IMR-90 (cell line): ENCODE data around the gene ENPP6. TPM values are rescaled to one million over a fixed set of nuclear protein-coding genes. Genes with fewer than 3 reads are reported as not detected.

ENCODE experiments used
- ATAC-seq: fragments of 200-7000 bp; cut with Tn5 transposase; 2 replicates; pipeline ENCODE4 v1.9.1; 2020; ENCODE audit warnings: low read depth, mild to moderate bottlenecking, moderate library complexity
- BruUV-seq: library from RNA; stranded (reverse); fragments of 400-500 nt; replicated peaks from 2 replicates; lab custom pipeline; 2021; lab: Mats Ljungman, UMichigan
- CTCF ChIA-PET: fragments of 300-600 bp; formaldehyde crosslinking; extraction: SDS; loops from one replicate; lab custom pipeline; 2021; ENCODE audit warnings: antibody characterized with exemption; lab: Yijun Ruan, JAX
- POLR2A ChIA-PET: fragments of 300-600 bp; sonication (Branson Sonifier 250); formaldehyde crosslinking; loops from one replicate; lab custom pipeline; 2022; ENCODE audit warnings: antibody characterized with exemption; ENCODE audit not compliant: unreplicated experiment; lab: Charles Lee
- DNase-seq: peaks from one replicate; pipeline ENCODE4 v3.0.0; 2013
- H2AFZ ChIP-seq: replicated peaks from 2 replicates; pipeline ENCODE3; 2013; ENCODE audit warnings: low read length, mild to moderate bottlenecking; ENCODE audit not compliant: poor library complexity
- H2AK5ac ChIP-seq: 2 replicates; pipeline ENCODE4 v1.6.1; 2013; ENCODE audit warnings: low read depth, low read length, inconsistent platforms
- H2AK9ac ChIP-seq: replicated peaks from 2 replicates; pipeline ENCODE3; 2013; ENCODE audit warnings: mild to moderate bottlenecking, low read depth, low read length, moderate library complexity; ENCODE audit not compliant: poor library complexity
- H2BK120ac ChIP-seq: 2 replicates; pipeline ENCODE4 v1.6.1; 2013; ENCODE audit warnings: low read depth, low read length, inconsistent platforms
- H2BK15ac ChIP-seq: 3 replicates; pipeline ENCODE4 v1.6.1; 2013; ENCODE audit warnings: low read depth, low read length, inconsistent platforms
- H2BK20ac ChIP-seq: 2 replicates; pipeline ENCODE4 v1.6.1; 2013; ENCODE audit warnings: low read depth, mild to moderate bottlenecking, inconsistent platforms, low read length, moderate library complexity
- H2BK5ac ChIP-seq: 2 replicates; pipeline ENCODE4 v1.6.1; 2013; ENCODE audit warnings: mild to moderate bottlenecking, low read depth, low read length, inconsistent platforms; ENCODE audit not compliant: poor library complexity, severe bottlenecking
- H3K14ac ChIP-seq: replicated peaks from 2 replicates; pipeline ENCODE4 v1.6.1; 2013; ENCODE audit warnings: low read depth, low read length, inconsistent platforms
- H3K18ac ChIP-seq: 2 replicates; pipeline ENCODE4 v1.6.1; 2013; ENCODE audit warnings: low read depth, low read length, control low read depth
- H3K23ac ChIP-seq: 2 replicates; pipeline ENCODE4 v1.6.1; 2013; ENCODE audit warnings: low read depth, low read length, inconsistent platforms
- H3K27ac ChIP-seq: 2 replicates; pipeline ENCODE4 v1.5.1; 2013; ENCODE audit warnings: mild to moderate bottlenecking, control low read depth, low read length; ENCODE audit not compliant: insufficient read depth
- H3K27me3 ChIP-seq: 2 replicates; pipeline ENCODE4 v1.6.1; 2013; ENCODE audit warnings: low read length; ENCODE audit not compliant: control insufficient read depth, insufficient read depth
- H3K36me3 ChIP-seq: 2 replicates; pipeline ENCODE4 v1.6.1; 2013; ENCODE audit warnings: low read length, mixed read lengths; ENCODE audit not compliant: control insufficient read depth, insufficient read depth
- H3K4ac ChIP-seq: 2 replicates; pipeline ENCODE4 v1.6.1; 2013; ENCODE audit warnings: low read depth, low read length, inconsistent platforms
- H3K4me1 ChIP-seq: 2 replicates; pipeline ENCODE4 v1.6.1; 2013; ENCODE audit warnings: low read length, mixed read lengths; ENCODE audit not compliant: control insufficient read depth, insufficient read depth
- H3K4me2 ChIP-seq: 2 replicates; pipeline ENCODE4 v1.6.1; 2013; ENCODE audit warnings: low read depth, mild to moderate bottlenecking, control low read depth, low read length, moderate library complexity
- H3K4me3 ChIP-seq: 2 replicates; pipeline ENCODE4 v1.5.1; 2013; ENCODE audit warnings: low read depth, mild to moderate bottlenecking, control low read depth, low read length, moderate library complexity; ENCODE audit not compliant: insufficient read depth
- H3K56ac ChIP-seq: 2 replicates; pipeline ENCODE4 v1.6.1; 2013; ENCODE audit warnings: low read length, inconsistent platforms; ENCODE audit not compliant: insufficient read depth; ENCODE audit errors: extremely low read depth
- H3K79me1 ChIP-seq, 2 experiments: 2 replicates each; pipeline ENCODE4 v1.6.1; 2013; ENCODE audit warnings: low read length in 2 of 2, inconsistent platforms in 1 of 2, low read depth in 1 of 2
- H3K9ac ChIP-seq: 2 replicates; pipeline ENCODE4 v1.6.1; 2013; ENCODE audit warnings: low read depth, low read length, control low read depth
- H3K9me1 ChIP-seq: 2 replicates; pipeline ENCODE4 v1.6.1; 2013; ENCODE audit warnings: low read length, inconsistent platforms; ENCODE audit not compliant: insufficient read depth
- H3K9me3 ChIP-seq: 2 replicates; pipeline ENCODE4 v1.6.1; 2013; ENCODE audit warnings: low read length; ENCODE audit not compliant: control insufficient read depth, insufficient read depth
- H4K20me1 ChIP-seq: 2 replicates; pipeline ENCODE4 v1.6.1; 2013; ENCODE audit warnings: low read length, inconsistent platforms; ENCODE audit not compliant: insufficient read depth
- H4K5ac ChIP-seq: 2 replicates; pipeline ENCODE4 v1.6.1; 2013; ENCODE audit warnings: mild to moderate bottlenecking, low read depth, low read length, control low read depth
- H4K8ac ChIP-seq, 2 experiments: 2 replicates each; pipeline ENCODE4 v1.6.1; 2013; ENCODE audit warnings: low read depth in 2 of 2, low read length in 2 of 2, control low read depth in 1 of 2, inconsistent platforms in 1 of 2
- H4K91ac ChIP-seq: 2 replicates; pipeline ENCODE4 v1.6.1; 2013; ENCODE audit warnings: low read depth, low read length, inconsistent platforms; ENCODE audit not compliant: insufficient read depth
- BHLHE40 ChIP-seq: fragments of 150-350 bp; IDR thresholded peaks from 2 replicates; pipeline ENCODE4 v1.6.1; 2016; ENCODE audit warnings: mild to moderate bottlenecking, low read depth, low read length
- CEBPB ChIP-seq: IDR thresholded peaks from 2 replicates; pipeline ENCODE4 v1.6.1; 2012; ENCODE audit warnings: low read depth, low read length, improper control_type of control experiment
- CHD1 ChIP-seq: IDR thresholded peaks from 2 replicates; pipeline ENCODE4 v1.6.1; 2012; ENCODE audit warnings: low read depth, low read length, improper control_type of control experiment
- FOS ChIP-seq: fragments of 150-350 bp; IDR thresholded peaks from 2 replicates; pipeline ENCODE4 v1.6.1; 2016; ENCODE audit warnings: low read depth, low read length
- MAFK ChIP-seq: IDR thresholded peaks from 2 replicates; pipeline ENCODE4 v1.6.1; 2012; ENCODE audit warnings: low read depth, low read length, improper control_type of control experiment
- MAZ ChIP-seq: IDR thresholded peaks from 2 replicates; pipeline ENCODE4 v1.6.1; 2012; ENCODE audit warnings: low read depth, mild to moderate bottlenecking, low read length, improper control_type of control experiment, moderate library complexity, borderline replicate concordance
- NFE2L2 ChIP-seq: fragments of 150-350 bp; IDR thresholded peaks from 2 replicates; pipeline ENCODE4 v1.6.1; 2016; ENCODE audit warnings: low read depth, mild to moderate bottlenecking, low read length
- POLR2A ChIP-seq: IDR thresholded peaks from 2 replicates; pipeline ENCODE4 v1.6.1; 2012; ENCODE audit warnings: mild to moderate bottlenecking, low read depth, low read length
- RAD21 ChIP-seq: IDR thresholded peaks from 2 replicates; pipeline ENCODE4 v1.6.1; 2012; ENCODE audit warnings: low read length, improper control_type of control experiment
- RCOR1 ChIP-seq: IDR thresholded peaks from 2 replicates; pipeline ENCODE4 v1.6.1; 2012; ENCODE audit warnings: mild to moderate bottlenecking, low read length, improper control_type of control experiment; ENCODE audit not compliant: insufficient replicate concordance
- RFX5 ChIP-seq: IDR thresholded peaks from 2 replicates; pipeline ENCODE4 v1.8.0; 2012; ENCODE audit warnings: low read depth, mild to moderate bottlenecking, low read length, moderate library complexity
- SMC3 ChIP-seq: fragments of 150-350 bp; IDR thresholded peaks from 2 replicates; pipeline ENCODE4 v1.6.1; 2016; ENCODE audit warnings: low read depth, mild to moderate bottlenecking, antibody characterized with exemption, low read length, moderate library complexity
- WGBS, 2 experiments: methylation state at CpG; one replicate each; pipeline versions ENCODE4 v1.1.5 to v1.1.7; 2013; ENCODE audit warnings: missing lambda C conversion rate in 2 of 2; ENCODE audit not compliant: insufficient read length in 1 of 2; ENCODE audit errors: extremely low coverage in 2 of 2; 5-methylcytosine and 5-hydroxymethylcytosine counted together
- dilution Hi-C: fragments of 300-500 bp; cut with HindIII; formaldehyde crosslinking; loops from one replicate; pipeline ENCODE4 v1.14.3; 2018; ENCODE audit warnings: low sequenced_read_pairs; ENCODE audit not compliant: unreplicated experiment
- in situ Hi-C: fragments of 300-500 bp; cut with MboI; formaldehyde crosslinking; loops from 3 replicates; pipeline ENCODE4 v1.14.3; 2019; ENCODE audit warnings: low sequenced_read_pairs, inconsistent platforms, mixed read lengths
- intact Hi-C: fragments of 100-400 bp; cut with micrococcal nuclease; formaldehyde crosslinking; loops from 2 replicates; pipeline ENCODE4 v1.10.0; 2022
- polyA plus RNA-seq, 3 experiments: library from polyadenylated mRNA; depleted of rRNA; stranded (reverse); fragments of >200 nt; gene quantifications; 2 replicates each; pipeline ENCODE4 v1.2.3, GENCODE V29; 2012; ENCODE audit warnings: low replicate concordance in 1 of 3
- total RNA-seq: library from RNA; depleted of rRNA; stranded (reverse); fragments of >200 nt; gene quantifications from 2 replicates; pipeline ENCODE4 v1.2.3, GENCODE V29; 2012
- TF ChIP-seq, protein P1 (sequence below): fragments of 150-350 bp; IDR thresholded peaks from 2 replicates; pipeline ENCODE4 v1.6.1; 2016; ENCODE audit warnings: low read depth, mild to moderate bottlenecking, low read length, moderate library complexity, borderline replicate concordance
- TF ChIP-seq, protein P2 (sequence below): fragments of 150-350 bp; IDR thresholded peaks from 2 replicates; pipeline ENCODE4 v1.6.1; 2017; ENCODE audit warnings: mild to moderate bottlenecking, antibody characterized with exemption, low read length, low read depth
- TF ChIP-seq, protein P3 (sequence below): conservative IDR thresholded peaks from 2 replicates; pipeline ENCODE4 v1.5.1; 2012; ENCODE audit warnings: mild to moderate bottlenecking, low read depth, low read length, improper control_type of control experiment

Gene ENPP6
- total and polyA plus RNA-seq, 2 of the 4 experiments (the other 2 are of a cell fraction) = not detected

DNA sequence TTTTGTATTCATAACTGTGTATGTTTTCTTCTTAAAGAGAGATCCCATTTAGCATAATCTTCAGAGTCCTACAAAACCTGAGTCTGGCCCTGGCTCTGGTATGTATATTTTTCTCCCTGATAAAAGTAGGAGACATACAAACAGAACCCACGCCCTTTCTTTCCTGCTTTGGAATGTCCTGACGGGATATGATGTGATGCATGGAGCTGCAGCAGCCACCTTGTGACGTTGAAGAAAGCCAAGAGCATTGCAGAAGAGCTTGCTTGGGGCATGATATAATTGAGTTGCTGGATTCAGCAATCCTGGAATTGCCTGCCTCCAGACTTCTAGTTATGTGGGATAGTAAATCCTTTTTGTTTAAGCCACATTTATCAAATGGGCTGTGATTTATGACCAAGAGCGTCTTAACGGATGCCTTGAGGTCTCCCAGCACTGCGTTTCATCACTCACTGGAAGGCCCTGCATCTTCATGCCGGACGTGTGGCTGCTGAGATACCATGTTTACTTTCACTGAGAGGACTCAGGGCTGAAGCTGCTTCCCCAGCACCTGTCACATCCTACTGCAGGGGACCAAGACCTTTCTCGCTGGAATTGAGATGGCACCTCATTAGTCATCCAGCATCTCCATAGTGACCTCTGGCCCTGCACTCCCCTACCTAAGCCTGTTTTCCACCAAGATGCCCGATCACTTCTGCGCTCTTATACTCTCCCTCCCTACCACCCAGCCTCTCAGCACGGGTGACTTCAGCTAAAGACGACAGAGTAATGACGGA, 107.0 kb downstream of the ENPP6 start:
- Histone ChIP-seq H3K4me3 (no peak overlapping the region), H3K4me2 (no peak overlapping the region), H2AK9ac (no peak overlapping the region), H3K36me3 (no peaks in the 10 kb centered on the region), H3K4ac (no peak overlapping the region), H3K9ac (no peak overlapping the region), H3K14ac (no peak overlapping the region), H3K23ac (no peak overlapping the region), H3K27me3 (peaks cover 2% of the 10 kb centered on the region; the same call in 1 of the 2 replicates), H4K91ac (no peak overlapping the region), H4K20me1 (no peaks in the 10 kb centered on the region), H3K4me1 (no peaks in the 10 kb centered on the region), H2AK5ac (no peak overlapping the region), H4K5ac (no peak overlapping the region), H3K56ac (no peak overlapping the region), H2AFZ (no peak overlapping the region), H3K9me1 (no peaks in the 10 kb centered on the region), H3K18ac (no peak overlapping the region), H3K9me3 (peaks cover 2% of the 10 kb centered on the region; the same call in 1 of the 2 replicates), H2BK5ac (no peak overlapping the region), H4K8ac (no peak overlapping the region), H2BK120ac (no peak overlapping the region), H2BK20ac (no peak overlapping the region), H3K79me1 (no peaks in the 10 kb centered on the region), H3K27ac (no peak overlapping the region), H2BK15ac (no peak overlapping the region)
- CTCF ChIA-PET = interaction anchor here (1.1 kb wide), 1 partner anchor 11 kb away, joined by 3 read pairs; no protein-coding TSS in a partner anchor
- dilution Hi-C loops = no loop called here
- BruUV-seq = no TSS peak
- in situ Hi-C loops = no loop called here
- DNase-seq (no peak), ATAC-seq (no peak)
- POLR2A ChIA-PET = no interaction called here
- WGBS, 2 experiments = 48% methylated on average over 5 of the region's 14 CpGs; no CpG with 5 or more reads in 1 of the 2 experiments
- intact Hi-C loops = no loop called here
- no peak for TF ChIP-seq FOS
- no peak for TF ChIP-seq POLR2A
- TF ChIP-seq RCOR1 = no peak
- TF ChIP-seq RAD21 = no peak
- TF ChIP-seq MAZ = no peak
- no peak for TF ChIP-seq CEBPB
- no peak for TF ChIP-seq NFE2L2
- TF ChIP-seq RFX5 = no peak
- TF ChIP-seq, protein P1, sequence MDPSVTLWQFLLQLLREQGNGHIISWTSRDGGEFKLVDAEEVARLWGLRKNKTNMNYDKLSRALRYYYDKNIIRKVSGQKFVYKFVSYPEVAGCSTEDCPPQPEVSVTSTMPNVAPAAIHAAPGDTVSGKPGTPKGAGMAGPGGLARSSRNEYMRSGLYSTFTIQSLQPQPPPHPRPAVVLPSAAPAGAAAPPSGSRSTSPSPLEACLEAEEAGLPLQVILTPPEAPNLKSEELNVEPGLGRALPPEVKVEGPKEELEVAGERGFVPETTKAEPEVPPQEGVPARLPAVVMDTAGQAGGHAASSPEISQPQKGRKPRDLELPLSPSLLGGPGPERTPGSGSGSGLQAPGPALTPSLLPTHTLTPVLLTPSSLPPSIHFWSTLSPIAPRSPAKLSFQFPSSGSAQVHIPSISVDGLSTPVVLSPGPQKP = no peak
- no peak for TF ChIP-seq MAFK
- TF ChIP-seq, protein P2, sequence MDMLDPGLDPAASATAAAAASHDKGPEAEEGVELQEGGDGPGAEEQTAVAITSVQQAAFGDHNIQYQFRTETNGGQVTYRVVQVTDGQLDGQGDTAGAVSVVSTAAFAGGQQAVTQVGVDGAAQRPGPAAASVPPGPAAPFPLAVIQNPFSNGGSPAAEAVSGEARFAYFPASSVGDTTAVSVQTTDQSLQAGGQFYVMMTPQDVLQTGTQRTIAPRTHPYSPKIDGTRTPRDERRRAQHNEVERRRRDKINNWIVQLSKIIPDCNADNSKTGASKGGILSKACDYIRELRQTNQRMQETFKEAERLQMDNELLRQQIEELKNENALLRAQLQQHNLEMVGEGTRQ = no peak
- no peak for TF ChIP-seq BHLHE40
- TF ChIP-seq, protein P3, sequence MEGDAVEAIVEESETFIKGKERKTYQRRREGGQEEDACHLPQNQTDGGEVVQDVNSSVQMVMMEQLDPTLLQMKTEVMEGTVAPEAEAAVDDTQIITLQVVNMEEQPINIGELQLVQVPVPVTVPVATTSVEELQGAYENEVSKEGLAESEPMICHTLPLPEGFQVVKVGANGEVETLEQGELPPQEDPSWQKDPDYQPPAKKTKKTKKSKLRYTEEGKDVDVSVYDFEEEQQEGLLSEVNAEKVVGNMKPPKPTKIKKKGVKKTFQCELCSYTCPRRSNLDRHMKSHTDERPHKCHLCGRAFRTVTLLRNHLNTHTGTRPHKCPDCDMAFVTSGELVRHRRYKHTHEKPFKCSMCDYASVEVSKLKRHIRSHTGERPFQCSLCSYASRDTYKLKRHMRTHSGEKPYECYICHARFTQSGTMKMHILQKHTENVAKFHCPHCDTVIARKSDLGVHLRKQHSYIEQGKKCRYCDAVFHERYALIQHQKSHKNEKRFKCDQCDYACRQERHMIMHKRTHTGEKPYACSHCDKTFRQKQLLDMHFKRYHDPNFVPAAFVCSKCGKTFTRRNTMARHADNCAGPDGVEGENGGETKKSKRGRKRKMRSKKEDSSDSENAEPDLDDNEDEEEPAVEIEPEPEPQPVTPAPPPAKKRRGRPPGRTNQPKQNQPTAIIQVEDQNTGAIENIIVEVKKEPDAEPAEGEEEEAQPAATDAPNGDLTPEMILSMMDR = no peak
- no peak for TF ChIP-seq CHD1
- no peak for TF ChIP-seq SMC3
